ENCODE results near the gene REPS2.

REPS2 gene

GRCh38 chrX:17082831-17083230 lies 136.4 kb downstream of the REPS2 start:
- H3K27ac Mint-ChIP-seq, result no peak overlapping the region
- no peaks in the 10 kb centered on the region for H3K9me3 Mint-ChIP-seq
- H3K27me3 Mint-ChIP-seq (ENCODE audit: low read depth, poor library complexity), result peaks cover 16% of the 10 kb centered on the region
- peak; percentile 14 for TF ChIP-seq CTCF (IDR thresholded peaks at IDR 0.05)
- peaks cover 5% of the 10 kb centered on the region for H3K4me1 Mint-ChIP-seq
- DNase-seq, result no peak
- no peaks in the 10 kb centered on the region for H3K36me3 Mint-ChIP-seq (ENCODE audit: low read depth)
- no peak overlapping the region for H3K4me3 Mint-ChIP-seq

GRCh38 chrX:17086317-17086716 lies 139.9 kb downstream of the REPS2 start:
- DNase-seq, result no peak
- H3K4me1 Mint-ChIP-seq, result peaks cover 5% of the 10 kb centered on the region
- no peak for TF ChIP-seq CTCF (IDR thresholded peaks at IDR 0.05)
- peaks cover 12% of the 10 kb centered on the region for H3K27me3 Mint-ChIP-seq (ENCODE audit: low read depth, poor library complexity)
- H3K27ac Mint-ChIP-seq, result no peak overlapping the region
- H3K4me3 Mint-ChIP-seq, result no peak overlapping the region
- peaks cover 6% of the 10 kb centered on the region for H3K9me3 Mint-ChIP-seq
- no peaks in the 10 kb centered on the region for H3K36me3 Mint-ChIP-seq (ENCODE audit: low read depth)

GRCh38 chrX:17095161-17095560 lies 148.7 kb downstream of the REPS2 start:
- Mint-ChIP-seq H3K27me3 (ENCODE audit: low read depth, poor library complexity) (peaks cover 4% of the 10 kb centered on the region), H3K4me1 (no peaks in the 10 kb centered on the region), H3K4me3 (no peak overlapping the region), H3K36me3 (ENCODE audit: low read depth) (no peaks in the 10 kb centered on the region), H3K9me3 (peaks cover 10% of the 10 kb centered on the region), H3K27ac (no peak overlapping the region)
- TF ChIP-seq CTCF (IDR thresholded peaks at IDR 0.05), result no peak
- no peak for DNase-seq

- H3K36me3 Mint-ChIP-seq (ENCODE audit: low read depth), result no peaks in the 10 kb centered on the region
- DNase-seq, result no peak
- no peak for TF ChIP-seq CTCF (IDR thresholded peaks at IDR 0.05)
- no peak overlapping the region for H3K4me3 Mint-ChIP-seq
- H3K27me3 Mint-ChIP-seq (ENCODE audit: low read depth, poor library complexity), result peaks cover 4% of the 10 kb centered on the region
- H3K9me3 Mint-ChIP-seq, result peaks cover 14% of the 10 kb centered on the region
- H3K27ac Mint-ChIP-seq, result no peak overlapping the region
- no peaks in the 10 kb centered on the region for H3K4me1 Mint-ChIP-seq
Measured at GRCh38 chrX:17098516-17099247, 152.2 kb downstream of the REPS2 start.

GRCh38 chrX:17104433-17104832 lies 158.0 kb downstream of the REPS2 start:
- no peak for TF ChIP-seq CTCF (IDR thresholded peaks at IDR 0.05)
- H3K36me3 Mint-ChIP-seq (ENCODE audit: low read depth), result no peaks in the 10 kb centered on the region
- no peak overlapping the region for H3K4me3 Mint-ChIP-seq
- H3K27ac Mint-ChIP-seq, result no peak overlapping the region
- H3K9me3 Mint-ChIP-seq, result peaks cover 4% of the 10 kb centered on the region
- H3K27me3 Mint-ChIP-seq (ENCODE audit: low read depth, poor library complexity), result peaks cover 3% of the 10 kb centered on the region
- H3K4me1 Mint-ChIP-seq, result no peaks in the 10 kb centered on the region
- no peak for DNase-seq

- Mint-ChIP-seq H3K27me3 (ENCODE audit: low read depth, poor library complexity) (peaks cover 2% of the 10 kb centered on the region), H3K36me3 (ENCODE audit: low read depth) (no peaks in the 10 kb centered on the region), H3K4me1 (no peaks in the 10 kb centered on the region), H3K4me3 (no peak overlapping the region), H3K9me3 (peaks cover 9% of the 10 kb centered on the region), H3K27ac (no peak overlapping the region)
- DNase-seq, result no peak
- no peak for TF ChIP-seq CTCF (IDR thresholded peaks at IDR 0.05)
Measured at GRCh38 chrX:17120816-17121215, 174.4 kb downstream of the REPS2 start.

Measured in nephron progenitor cell (in vitro differentiated cells).